GM18870 (cell line): Measurements from ENCODE around the gene LRRC75A.

Experiments
- ATAC-seq: cut with Tn5 transposase; IDR thresholded peaks from one replicate; pipeline ENCODE4 v1.9.1; 2021; ENCODE audit warnings: moderate library complexity; ENCODE audit not compliant: unreplicated experiment

Gene LRRC75A

DNA sequence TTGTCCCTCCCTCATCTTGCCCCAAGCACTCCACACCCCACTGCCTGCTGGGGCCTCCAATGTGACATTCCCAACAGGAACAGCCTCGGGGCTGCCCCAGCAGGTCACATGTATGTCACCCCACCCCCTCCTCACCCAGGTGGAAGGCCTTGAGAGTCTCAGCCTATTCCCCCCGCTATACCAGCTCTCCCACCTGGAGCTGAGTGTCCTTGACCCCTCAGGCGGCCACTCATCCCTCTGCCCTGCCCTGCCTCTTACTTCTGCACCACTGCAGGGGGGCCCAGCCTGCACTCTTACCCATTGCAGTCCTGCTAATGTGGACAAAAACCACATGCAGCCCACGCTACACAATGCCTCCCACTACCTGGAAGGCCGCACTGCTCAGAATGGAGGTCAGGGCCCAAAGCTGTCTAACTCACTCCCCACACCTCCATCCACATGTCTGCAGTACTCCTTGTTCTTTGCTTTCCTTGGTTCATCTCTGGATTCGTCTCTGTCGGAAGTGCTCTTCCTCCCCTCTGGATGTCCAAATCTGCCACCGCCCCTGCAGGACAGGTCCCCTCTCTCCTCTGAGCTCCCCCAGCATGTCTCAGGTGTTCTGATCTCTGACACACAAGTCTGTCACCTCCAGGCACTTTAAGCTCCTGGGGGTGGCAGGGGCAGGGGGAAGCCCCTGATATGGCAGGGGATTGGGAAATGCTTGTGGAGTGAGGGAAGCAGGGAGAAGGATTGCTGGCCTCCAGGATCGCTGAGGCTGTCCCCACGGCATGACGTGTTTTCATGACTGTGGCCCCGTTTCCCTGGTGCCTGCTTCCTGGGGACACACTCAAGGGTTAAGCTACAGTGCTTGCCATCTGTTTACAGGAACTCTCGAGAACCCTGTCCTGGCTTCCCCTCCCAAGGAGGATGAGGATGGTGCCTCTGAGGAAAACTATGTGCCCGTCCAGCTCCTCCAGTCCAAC lies 55.8 kb downstream of the LRRC75A start:
- no peak for ATAC-seq

DNA sequence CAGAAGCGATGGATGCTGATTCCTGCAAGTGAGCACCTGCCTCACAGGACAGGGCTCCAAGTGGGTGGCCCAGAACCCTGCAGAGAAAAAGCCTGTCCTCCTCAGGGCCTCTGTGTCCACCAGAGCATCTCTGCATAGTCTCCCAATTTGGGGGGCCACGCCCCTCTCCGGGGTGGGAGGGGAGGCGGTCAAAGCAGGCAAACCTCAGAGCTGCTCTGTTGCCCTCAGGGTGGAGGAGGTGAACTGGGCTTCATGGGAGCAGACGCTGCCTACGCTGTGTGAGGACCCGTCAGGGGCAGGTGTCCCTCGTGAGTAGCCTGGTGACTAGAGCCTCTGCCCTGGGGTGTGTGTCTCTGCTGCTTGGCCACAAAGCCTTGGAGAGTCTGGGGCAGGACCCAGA lies 57.3 kb downstream of the LRRC75A start:
- no peak for ATAC-seq

DNA sequence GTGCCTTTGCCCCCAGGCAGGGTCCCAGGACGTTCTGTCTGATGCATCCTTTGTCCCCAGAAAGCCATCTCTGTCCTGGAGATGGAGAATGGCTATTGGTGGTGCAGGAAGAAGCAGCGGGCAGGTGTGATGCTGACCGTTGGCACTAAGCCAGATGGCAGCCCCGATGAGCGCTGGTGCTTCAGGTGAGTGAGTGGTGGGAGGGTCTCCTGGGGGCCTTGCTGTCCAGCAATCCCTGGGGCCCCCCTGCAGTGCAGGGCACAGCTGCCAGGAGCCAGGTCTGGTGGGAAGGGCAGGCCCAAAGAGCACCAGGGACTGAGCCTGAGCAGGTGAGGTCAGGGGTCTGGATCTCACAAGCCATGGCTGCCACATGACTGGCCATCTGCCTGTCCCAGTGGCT lies 58.5 kb downstream of the LRRC75A start:
- no peak for ATAC-seq

DNA sequence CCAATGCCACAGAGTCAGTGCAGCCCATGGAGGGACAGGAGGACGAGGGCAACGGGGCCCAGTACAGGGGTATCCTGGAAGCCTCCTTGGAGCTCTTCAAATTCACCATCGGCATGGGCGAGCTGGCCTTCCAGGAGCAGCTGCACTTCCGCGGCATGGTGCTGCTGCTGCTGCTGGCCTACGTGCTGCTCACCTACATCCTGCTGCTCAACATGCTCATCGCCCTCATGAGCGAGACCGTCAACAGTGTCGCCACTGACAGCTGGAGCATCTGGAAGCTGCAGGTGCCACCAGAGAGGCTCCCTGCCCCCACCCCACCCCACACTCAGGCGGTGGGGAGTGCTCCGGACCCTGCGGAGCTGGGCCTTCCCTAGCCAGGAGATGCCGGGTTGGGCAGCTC lies 60.0 kb downstream of the LRRC75A start:
- ATAC-seq = no peak

DNA sequence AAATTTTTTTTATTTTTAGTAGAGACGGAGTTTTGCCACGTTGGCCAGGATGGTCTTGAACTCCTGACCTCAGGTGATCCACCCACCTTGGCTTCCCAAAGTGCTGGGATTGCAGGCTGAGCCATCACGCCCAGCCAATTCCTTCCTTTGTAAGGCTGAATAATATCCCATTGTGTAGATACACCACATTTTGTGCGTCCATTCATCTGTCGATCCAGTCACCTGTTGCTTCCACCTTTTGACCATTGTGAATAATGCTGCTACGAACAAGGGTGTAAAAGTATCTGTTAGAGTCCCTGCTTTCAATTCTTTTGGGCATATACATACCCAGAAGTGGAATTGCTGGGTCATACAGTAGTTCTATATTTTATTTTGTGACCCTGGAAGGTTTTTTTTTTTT lies 61.3 kb downstream of the LRRC75A start:
- no peak for ATAC-seq

DNA sequence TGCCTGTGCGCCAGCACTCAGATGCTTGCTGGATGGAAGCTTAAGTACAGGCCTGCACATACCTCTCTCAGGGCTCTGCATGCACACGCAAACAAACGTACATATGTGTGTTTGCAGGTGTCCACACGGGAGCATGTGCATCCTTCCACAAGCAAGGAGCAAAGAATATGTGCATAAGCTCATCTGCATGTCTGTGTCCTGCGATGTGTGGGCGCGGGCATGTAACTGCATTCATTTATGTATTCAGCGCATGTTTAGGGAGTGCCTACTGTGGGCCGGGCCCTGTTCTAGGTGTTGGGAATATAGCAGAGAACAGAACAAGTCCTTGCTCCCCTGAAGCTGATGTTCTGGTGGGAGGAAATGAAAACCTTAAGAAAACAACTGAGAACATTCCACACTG lies 62.9 kb downstream of the LRRC75A start:
- ATAC-seq = no peak

DNA sequence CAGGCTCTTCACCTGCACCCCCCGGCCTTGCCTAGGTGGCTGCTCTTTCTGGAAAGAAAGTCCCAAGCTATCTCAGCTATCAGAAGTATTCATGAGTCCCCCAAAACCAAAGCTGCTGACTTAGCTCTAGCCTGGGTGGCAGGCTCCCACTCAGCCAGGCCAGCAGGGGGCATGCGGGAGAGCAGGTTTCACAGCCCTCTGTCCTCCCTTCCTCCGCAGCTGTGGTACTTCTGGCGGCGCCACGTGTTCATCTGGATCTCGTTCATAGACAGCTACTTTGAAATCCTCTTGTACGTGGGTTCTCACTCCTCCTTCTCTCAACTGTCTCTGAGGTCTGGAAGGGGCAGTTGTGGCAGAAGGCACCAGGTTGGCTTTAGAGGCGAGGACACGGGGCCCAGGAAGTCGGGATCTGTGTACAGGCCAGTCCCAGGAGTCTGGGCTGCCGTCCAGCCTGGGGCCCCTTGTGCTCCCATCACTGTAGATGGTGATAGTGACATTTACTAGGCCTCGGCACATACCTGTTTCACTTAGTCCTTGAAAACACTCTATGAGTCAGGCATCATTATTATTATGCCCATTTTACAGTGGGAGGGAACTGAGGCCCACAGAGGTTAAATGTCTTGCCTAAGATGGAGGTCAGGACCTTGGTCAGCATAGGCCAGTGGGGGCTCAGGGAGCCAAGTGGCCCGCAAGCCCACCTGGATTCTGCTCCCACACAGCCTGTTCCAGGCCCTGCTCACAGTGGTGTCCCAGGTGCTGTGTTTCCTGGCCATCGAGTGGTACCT lies 63.7 kb downstream of the LRRC75A start:
- no peak for ATAC-seq

DNA sequence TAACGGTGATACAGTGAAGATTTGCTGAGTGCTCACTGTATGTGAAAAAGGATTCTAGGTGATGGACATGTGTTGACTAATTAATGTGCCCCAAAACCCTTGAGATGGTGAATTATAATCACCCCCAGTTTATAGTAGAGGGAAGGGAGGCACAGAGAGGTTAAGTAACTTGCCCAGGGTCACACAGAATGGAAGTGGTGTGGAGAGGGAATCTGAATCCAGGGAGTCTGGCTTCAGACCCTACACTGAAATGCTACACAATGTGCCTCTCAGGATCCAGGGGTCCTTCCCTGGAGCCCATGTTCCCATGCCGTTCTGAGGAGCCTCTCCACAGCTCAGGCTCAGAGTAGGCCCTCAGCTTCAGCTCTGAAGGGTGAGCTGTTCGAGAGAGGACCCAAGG lies 65.0 kb downstream of the LRRC75A start:
- ATAC-seq = no peak

DNA sequence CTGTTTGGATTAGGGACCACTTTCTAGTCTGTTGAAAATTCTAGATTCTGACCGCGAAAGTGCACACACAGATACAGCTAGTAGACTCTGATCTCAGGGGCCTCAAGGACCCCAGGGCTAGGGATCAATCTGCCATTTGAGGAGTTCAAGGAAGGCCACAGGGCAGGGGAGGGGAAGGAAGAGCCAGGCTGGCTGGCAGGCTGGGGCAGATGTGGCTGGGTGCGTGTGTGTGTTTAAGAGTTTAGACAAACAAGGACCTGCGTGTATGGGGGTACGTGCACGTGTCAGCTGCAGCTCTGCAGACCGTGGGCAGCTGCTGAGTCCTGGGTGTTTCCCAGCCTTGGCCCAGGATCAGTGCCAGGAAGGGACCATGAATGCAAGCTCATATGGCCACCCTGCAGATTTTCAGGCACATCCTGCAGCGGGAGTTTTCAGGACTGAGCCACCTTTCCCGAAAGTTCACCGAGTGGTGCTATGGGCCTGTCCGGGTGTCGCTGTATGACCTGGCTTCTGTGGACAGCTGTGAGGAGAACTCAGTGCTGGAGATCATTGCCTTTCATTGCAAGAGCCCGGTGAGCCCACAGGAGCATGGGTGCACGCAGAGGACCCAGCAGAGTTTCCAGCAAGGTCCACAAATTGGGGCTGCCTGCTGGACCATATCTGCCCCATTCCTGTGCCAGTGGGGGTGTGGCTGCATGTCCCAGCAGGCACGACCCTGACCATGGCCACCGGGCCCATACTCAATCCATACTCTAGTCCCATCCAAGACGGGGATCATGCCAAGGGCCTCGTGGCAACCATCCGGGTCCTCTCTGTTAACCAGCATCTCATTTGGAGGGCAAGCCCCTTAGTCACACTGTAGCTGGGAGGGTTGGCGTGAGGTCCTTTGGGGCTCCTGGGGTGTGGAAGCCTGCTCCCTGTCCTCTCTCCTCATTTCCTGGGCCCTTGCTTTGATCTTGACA lies 66.0 kb downstream of the LRRC75A start:
- ATAC-seq = no peak

DNA sequence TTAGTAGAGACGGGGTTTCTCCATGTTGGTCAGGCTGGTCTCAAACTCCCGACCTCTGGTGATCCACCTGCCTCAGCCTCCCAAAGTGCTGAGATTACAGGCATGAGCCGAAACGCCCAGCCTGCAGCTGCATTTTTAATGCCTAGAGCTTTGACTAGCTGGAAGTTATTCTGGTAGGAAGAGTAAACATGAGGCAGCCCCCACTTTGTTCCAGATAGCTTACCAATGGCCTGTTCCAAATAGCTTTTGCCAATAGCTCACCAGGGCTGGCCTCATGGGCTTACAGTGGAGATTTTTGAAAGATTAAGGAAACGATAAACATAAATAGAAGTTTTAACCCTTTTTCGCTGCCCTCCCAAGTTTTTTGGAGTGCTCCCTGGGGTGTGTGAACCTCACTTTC lies 66.8 kb downstream of the LRRC75A start:
- ATAC-seq = no peak

DNA sequence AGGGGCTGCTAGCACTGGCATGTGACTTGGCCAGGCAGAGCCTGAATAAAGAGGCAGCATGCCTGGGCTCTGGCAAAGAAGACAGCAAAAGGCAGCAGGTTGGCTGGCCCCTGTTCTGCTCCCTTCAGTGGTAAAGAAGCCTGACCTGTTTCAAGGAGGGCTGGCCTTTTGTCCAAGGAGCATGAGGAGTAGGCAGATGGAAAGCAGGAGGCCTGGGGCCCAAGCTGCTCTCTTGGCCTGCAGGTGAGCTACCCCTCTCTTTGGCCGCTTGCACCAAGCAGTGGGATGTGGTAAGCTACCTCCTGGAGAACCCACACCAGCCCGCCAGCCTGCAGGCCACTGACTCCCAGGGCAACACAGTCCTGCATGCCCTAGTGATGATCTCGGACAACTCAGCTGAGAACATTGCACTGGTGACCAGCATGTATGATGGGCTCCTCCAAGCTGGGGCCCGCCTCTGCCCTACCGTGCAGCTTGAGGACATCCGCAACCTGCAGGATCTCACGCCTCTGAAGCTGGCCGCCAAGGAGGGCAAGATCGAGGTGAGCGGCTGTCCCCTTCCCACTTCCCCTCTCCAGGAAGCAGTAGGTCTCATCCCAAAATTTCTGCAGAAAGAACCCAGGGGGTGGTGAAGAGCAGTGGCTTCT lies 68.6 kb downstream of the LRRC75A start:
- ATAC-seq = no peak

DNA sequence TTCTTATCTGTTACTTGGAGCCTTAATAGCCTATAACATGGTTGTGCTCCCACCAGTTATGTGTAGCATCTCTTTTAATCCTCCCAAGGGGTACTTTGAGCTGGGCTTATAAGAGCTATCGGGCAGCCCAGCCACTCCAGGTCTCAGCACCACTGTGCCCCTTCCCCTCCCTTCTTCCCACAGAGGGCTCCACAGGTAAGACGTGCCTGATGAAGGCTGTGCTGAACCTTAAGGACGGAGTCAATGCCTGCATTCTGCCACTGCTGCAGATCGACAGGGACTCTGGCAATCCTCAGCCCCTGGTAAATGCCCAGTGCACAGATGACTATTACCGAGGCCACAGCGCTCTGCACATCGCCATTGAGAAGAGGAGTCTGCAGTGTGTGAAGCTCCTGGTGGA lies 69.6 kb downstream of the LRRC75A start:
- no peak for ATAC-seq

DNA sequence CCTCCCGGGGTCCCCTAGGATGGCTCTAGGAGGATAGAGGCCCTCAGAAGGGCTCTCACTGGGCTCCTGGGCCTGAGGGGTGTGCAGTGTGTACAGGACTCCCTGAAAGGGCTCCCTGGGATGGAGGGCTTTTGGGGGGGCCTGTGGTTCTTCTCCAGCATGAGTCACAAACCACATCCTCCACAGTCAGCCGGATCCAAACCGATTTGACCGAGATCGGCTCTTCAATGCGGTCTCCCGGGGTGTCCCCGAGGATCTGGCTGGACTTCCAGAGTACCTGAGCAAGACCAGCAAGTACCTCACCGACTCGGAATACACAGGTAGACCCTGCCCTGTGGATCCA lies 72.1 kb downstream of the LRRC75A start:
- ATAC-seq = no peak

DNA sequence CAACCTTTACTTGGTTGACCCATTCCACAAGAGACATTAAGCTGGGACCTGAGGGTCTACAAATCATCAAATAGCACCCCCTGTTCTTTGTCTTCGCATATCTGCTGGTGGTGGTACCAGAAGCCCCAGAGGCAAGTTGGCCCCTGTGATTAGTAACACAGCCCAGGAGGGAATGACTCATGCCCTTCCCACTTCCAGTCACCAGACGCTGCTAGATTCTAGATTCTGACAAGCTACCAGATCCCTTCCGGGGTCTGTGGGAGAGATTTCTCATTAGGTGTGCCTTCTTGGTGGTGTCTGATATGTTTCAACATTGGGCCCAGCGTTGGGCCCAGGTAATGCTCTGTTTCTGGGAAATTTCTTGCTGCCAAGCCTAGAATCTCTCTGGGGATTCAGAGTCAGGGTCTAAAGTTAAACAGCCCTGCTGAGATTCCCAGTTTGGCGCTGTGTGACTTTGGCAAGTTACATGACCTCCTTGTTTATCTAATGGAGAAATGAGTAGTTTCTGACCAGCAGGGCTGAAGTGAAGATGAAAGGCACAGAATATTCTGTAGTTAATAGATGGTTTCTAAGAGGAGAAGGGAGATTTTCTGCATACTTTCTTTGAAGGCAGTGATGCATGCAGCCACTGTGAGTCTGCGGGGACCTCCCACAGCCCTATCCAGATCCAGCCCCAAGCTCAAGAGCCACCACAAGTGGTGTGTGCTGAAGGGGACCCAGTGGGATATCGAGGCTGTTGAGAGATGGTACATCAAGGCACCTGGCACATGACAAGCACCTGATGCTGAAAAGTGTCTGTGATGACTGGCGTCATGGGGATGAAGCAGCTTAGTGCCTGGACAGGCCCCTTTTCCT lies 72.7 kb downstream of the LRRC75A start:
- peak; percentile 42 for ATAC-seq

DNA sequence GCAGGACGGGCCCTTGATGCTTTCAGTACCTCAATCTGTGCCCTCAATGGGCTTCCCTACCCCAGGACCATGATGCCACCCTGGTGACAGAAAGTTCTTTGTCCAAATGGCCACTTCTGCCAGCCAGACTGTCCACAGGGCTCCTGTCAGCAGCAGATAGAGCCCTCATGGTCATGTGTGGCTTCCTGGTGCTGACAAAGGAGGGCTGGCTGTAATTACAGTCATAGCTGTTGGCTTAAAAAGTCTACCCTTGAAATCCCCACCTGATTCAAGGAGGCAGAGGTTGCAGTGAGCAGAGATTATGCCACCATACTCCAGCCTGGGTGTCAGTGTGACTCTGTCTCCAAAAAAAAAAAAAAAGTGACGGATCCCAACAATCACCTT lies 73.3 kb downstream of the LRRC75A start:
- peak; percentile 1 for ATAC-seq

DNA sequence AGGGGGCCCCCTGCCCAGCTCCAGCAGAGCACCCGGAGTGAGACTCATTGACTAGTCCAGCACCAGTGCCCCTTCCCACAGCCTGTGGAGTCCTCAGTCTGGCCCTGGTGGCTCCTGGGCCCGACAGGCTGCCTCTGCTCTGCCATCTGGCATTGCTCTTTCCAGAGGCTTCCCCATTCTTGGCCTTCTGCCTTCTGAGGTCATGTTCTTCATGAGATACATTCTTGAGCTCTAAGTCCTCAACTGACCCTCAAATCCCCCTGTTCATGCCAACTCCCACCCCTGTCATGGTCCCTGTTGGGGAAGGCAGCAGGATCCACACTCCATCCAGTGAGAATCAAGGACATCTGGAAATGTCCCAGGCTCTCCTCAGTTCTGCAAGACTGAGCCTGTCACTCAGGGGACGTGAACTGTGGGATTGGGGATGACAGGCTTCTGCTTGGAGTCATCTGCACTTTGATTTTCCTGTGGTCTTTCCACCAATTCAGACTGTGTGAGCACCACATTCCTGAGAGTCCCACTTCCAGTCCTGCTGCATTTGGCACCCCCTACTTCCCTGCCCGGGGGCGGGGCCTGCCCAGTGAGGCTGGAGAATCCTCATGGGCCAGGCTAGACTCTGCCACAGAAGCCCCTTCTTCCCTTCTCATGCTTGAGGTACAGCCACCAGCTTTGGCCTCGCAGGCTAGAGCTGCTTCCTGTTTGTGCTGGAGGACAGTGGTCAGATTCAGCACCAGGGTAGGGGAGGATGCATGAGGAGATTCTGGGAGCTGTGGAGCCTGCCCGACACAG lies 73.9 kb downstream of the LRRC75A start:
- ATAC-seq = no peak

DNA sequence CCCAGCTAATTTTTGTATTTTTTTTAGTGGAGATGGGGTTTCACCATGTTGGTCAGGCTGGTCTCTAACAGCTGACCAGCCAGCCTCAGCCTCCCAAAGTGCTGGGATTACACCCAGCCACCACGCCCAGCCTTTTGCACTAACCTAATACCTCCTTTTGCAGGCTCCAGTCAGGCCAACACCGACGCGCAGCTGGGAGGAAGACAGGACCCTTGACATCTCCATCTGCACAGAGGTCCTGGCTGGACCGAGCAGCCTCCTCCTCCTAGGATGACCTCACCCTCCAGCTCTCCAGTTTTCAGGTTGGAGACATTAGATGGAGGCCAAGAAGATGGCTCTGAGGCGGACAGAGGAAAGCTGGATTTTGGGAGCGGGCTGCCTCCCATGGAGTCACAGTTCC lies 74.6 kb downstream of the LRRC75A start:
- no peak for ATAC-seq

DNA sequence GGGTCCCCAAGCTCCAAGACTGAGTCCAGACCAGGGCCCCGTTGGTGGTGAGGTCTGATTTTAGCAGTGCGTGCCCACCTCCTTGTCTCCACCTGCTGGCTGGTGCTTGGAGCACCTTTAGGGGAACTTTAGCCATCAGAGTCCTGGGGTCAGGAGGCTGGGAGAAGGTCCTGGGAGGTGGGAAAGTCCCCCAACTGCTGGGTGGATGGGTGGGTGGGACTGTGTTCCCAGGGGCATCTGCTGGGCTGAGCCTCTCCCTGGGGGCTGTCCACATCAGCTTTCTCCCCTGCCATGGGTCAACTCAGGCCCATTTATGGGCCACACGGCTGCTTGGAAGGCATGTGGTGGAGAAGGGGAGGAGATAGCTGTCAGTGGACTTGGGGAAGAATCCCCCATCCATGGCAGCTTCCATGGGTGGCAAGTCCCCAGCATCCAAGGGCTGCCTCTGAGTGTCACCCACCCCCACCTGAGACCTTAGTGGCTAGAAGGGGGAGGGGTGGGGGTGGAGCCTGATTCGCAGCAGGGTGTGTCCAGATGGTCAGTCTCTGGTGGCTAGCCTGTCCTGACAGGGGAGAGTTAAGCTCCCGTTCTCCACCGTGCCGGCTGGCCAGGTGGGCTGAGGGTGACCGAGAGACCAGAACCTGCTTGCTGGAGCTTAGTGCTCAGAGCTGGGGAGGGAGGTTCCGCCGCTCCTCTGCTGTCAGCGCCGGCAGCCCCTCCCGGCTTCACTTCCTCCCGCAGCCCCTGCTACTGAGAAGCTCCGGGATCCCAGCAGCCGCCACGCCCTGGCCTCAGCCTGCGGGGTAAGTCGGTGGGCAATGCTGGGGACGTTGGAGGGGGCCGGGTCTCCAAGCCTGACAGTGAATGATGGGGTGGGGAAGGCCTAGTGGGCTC lies 76.7 kb downstream of the LRRC75A start, which contains the start of gene TRPV2:
Gene TRPV2, plus strand, starts transcription at position 541 of the 894 bp plus-strand sequence. CDS start 2,098 bp downstream, outside the sequence.
- ATAC-seq = no peak
